Measurements from ENCODE around the gene FHIP1A.

Gene FHIP1A

GRCh38 chr4:151418856-151419255, 9.9 kb downstream of the FHIP1A start:
- Histone ChIP-seq H3K4me1 (ENCODE audit: control insufficient read depth in 1 of 2, insufficient read depth in 2 of 2, low read length in 2 of 2) (no peaks in the 10 kb centered on the region), H3K27me3 (ENCODE audit: low read depth, low read length) (no peaks in the 10 kb centered on the region), H3K9me3 (ENCODE audit: control insufficient read depth in 1 of 2, low read length in 2 of 2) (no peaks in the 10 kb centered on the region), H3K36me3 (ENCODE audit: control insufficient read depth in 1 of 2, insufficient read depth in 2 of 2, low read length in 2 of 2) (no peaks in the 10 kb centered on the region), H3K27ac (ENCODE audit: low read length) (peak overlapping the region; percentile 23), H3K4me3 (ENCODE audit: low read depth in 1 of 2, low read length in 2 of 2) (no peak overlapping the region)

- Histone ChIP-seq H3K4me3 (ENCODE audit: low read depth in 1 of 2, low read length in 2 of 2) (no peak overlapping the region), H3K27ac (ENCODE audit: low read length) (no peak overlapping the region), H3K4me1 (ENCODE audit: control insufficient read depth in 1 of 2, insufficient read depth in 2 of 2, low read length in 2 of 2) (no peaks in the 10 kb centered on the region), H3K36me3 (ENCODE audit: control insufficient read depth in 1 of 2, insufficient read depth in 2 of 2, low read length in 2 of 2) (no peaks in the 10 kb centered on the region), H3K9me3 (ENCODE audit: control insufficient read depth in 1 of 2, low read length in 2 of 2) (no peaks in the 10 kb centered on the region), H3K27me3 (ENCODE audit: low read depth, low read length) (no peaks in the 10 kb centered on the region)
Observed at GRCh38 chr4:151420250-151420807, 11.4 kb downstream of the FHIP1A start.

DNA sequence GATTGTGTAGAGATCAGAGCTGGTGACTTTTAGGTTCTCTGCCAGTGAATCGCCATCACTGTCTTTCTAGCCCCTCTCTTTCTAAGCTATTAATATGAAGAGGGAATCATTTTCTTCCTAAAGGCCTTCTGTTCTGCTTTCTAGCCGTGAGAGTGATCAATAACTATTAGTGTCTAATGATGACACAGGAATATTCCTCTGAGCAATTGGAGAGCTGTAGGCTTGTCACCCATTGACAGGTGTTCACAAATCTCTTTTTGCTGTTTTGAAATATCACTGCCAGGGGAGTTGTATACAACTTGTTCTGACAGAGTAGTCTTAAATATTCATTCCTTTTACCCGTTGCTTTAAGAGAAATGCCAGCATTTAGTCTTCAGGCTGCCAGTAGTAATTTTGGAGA, 13.9 kb downstream of the FHIP1A start:
- H3K27me3 ChIP-seq (ENCODE audit: low read depth, low read length) = no peaks in the 10 kb centered on the region
- H3K4me3 ChIP-seq (ENCODE audit: low read depth in 1 of 2, low read length in 2 of 2) = no peak overlapping the region
- no peaks in the 10 kb centered on the region for H3K4me1 ChIP-seq (ENCODE audit: control insufficient read depth in 1 of 2, insufficient read depth in 2 of 2, low read length in 2 of 2)
- H3K27ac ChIP-seq (ENCODE audit: low read length) = no peak overlapping the region
- H3K36me3 ChIP-seq (ENCODE audit: control insufficient read depth in 1 of 2, insufficient read depth in 2 of 2, low read length in 2 of 2) = no peaks in the 10 kb centered on the region
- H3K9me3 ChIP-seq (ENCODE audit: control insufficient read depth in 1 of 2, low read length in 2 of 2) = no peaks in the 10 kb centered on the region

GRCh38 chr4:151426513-151426912, 17.5 kb downstream of the FHIP1A start:
- Histone ChIP-seq H3K9me3 (ENCODE audit: control insufficient read depth in 1 of 2, low read length in 2 of 2) (no peaks in the 10 kb centered on the region), H3K4me1 (ENCODE audit: control insufficient read depth in 1 of 2, insufficient read depth in 2 of 2, low read length in 2 of 2) (no peaks in the 10 kb centered on the region), H3K36me3 (ENCODE audit: control insufficient read depth in 1 of 2, insufficient read depth in 2 of 2, low read length in 2 of 2) (no peaks in the 10 kb centered on the region), H3K4me3 (ENCODE audit: low read depth in 1 of 2, low read length in 2 of 2) (no peak overlapping the region), H3K27me3 (ENCODE audit: low read depth, low read length) (no peaks in the 10 kb centered on the region), H3K27ac (ENCODE audit: low read length) (no peak overlapping the region)

- Histone ChIP-seq H3K4me3 (ENCODE audit: low read depth in 1 of 2, low read length in 2 of 2) (no peak overlapping the region), H3K27ac (ENCODE audit: low read length) (no peak overlapping the region), H3K27me3 (ENCODE audit: low read depth, low read length) (no peaks in the 10 kb centered on the region), H3K36me3 (ENCODE audit: control insufficient read depth in 1 of 2, insufficient read depth in 2 of 2, low read length in 2 of 2) (no peaks in the 10 kb centered on the region), H3K9me3 (ENCODE audit: control insufficient read depth in 1 of 2, low read length in 2 of 2) (no peaks in the 10 kb centered on the region), H3K4me1 (ENCODE audit: control insufficient read depth in 1 of 2, insufficient read depth in 2 of 2, low read length in 2 of 2) (no peaks in the 10 kb centered on the region)
Observed at GRCh38 chr4:151427266-151427665, 18.3 kb downstream of the FHIP1A start.

DNA sequence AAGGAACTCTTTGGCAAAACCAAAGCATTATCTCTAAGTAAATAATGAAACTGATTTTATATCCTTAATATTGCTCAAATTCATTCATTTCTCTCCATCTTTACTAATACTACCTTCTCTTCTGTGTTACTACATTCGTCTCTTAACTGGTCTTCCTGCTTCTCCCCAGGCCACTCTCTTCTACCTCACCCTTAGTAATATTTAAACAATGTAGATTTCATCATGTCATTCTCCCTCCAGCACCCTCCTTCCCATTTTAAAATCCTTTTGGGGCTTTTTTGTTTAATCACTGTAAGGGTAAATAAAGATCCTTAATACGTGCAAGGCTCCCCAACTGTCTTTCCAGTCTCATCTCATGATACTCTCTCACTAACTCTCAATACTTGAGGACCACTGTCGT, 19.4 kb downstream of the FHIP1A start:
- no peaks in the 10 kb centered on the region for H3K36me3 ChIP-seq (ENCODE audit: control insufficient read depth in 1 of 2, insufficient read depth in 2 of 2, low read length in 2 of 2)
- no peak overlapping the region for H3K4me3 ChIP-seq (ENCODE audit: low read depth in 1 of 2, low read length in 2 of 2)
- H3K4me1 ChIP-seq (ENCODE audit: control insufficient read depth in 1 of 2, insufficient read depth in 2 of 2, low read length in 2 of 2) = no peaks in the 10 kb centered on the region
- H3K27ac ChIP-seq (ENCODE audit: low read length) = no peak overlapping the region
- no peaks in the 10 kb centered on the region for H3K27me3 ChIP-seq (ENCODE audit: low read depth, low read length)
- H3K9me3 ChIP-seq (ENCODE audit: control insufficient read depth in 1 of 2, low read length in 2 of 2) = no peaks in the 10 kb centered on the region

DNA sequence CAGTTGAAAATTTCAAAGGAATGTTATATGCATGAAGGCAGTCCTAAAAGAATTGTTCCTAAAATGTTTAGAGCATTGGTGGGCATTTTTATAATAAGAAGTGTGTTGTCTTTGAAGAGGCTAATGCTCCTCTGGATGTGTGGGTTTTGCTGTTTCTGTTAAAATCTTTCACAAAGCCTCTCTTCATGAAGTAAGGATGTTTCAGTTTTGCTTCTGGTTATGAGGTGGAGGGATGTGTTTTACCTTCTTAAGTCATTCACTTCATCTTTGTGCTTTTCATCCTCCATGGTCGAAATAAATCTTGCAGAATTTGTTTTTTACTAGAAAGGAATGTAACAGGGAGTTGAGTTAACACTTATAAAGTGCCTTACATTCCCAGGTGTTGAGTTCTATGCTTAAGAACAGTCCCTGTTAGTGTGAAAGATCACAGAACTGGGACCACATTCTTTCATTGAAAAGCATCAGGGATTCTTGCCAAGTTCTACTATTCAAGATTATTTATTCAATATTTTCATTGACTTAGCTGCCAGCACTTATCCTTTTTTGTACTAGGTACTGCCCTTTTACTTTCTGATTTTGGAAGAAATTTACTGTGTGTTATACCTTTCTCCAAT, 21.1 kb downstream of the FHIP1A start:
- Histone ChIP-seq H3K4me1 (ENCODE audit: control insufficient read depth in 1 of 2, insufficient read depth in 2 of 2, low read length in 2 of 2) (no peaks in the 10 kb centered on the region), H3K9me3 (ENCODE audit: control insufficient read depth in 1 of 2, low read length in 2 of 2) (no peaks in the 10 kb centered on the region), H3K4me3 (ENCODE audit: low read depth in 1 of 2, low read length in 2 of 2) (no peak overlapping the region), H3K27me3 (ENCODE audit: low read depth, low read length) (no peaks in the 10 kb centered on the region), H3K27ac (ENCODE audit: low read length) (no peak overlapping the region), H3K36me3 (ENCODE audit: control insufficient read depth in 1 of 2, insufficient read depth in 2 of 2, low read length in 2 of 2) (no peaks in the 10 kb centered on the region)

DNA sequence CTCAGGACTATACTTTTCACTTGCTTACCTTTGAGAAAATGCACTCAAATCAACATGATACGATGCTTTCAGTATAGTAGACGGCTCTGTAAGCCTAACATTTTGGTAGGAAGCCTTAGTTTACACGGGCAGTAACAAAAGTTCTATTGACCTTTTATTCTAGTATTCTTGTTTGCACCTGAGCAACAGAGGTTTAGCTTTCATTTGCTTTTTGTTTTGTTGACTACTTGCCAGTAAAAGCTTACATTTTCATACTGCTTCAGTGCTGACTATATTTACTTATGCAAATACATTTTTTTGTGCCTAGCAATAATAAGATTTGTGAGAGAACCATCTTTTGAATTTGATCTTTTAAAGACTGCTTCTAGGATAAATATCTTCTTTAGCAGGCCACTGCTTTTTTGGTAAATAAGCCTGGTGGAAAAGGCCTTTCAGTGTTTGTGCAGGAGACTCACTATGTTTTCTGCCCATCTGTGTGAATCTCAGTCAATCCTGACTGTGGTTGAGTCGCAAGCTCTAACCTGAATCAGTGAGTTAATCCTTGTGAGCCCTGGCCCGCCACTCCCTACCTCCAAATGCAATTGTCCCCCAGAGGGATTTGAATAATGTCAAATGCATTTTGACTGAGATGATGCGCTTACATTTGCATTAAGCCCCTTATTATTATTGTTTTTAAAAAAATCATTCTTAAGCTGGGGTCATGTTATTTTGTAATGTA, 21.9 kb downstream of the FHIP1A start:
- Histone ChIP-seq H3K4me1 (ENCODE audit: control insufficient read depth in 1 of 2, insufficient read depth in 2 of 2, low read length in 2 of 2) (no peaks in the 10 kb centered on the region), H3K36me3 (ENCODE audit: control insufficient read depth in 1 of 2, insufficient read depth in 2 of 2, low read length in 2 of 2) (no peaks in the 10 kb centered on the region), H3K27ac (ENCODE audit: low read length) (no peak overlapping the region), H3K9me3 (ENCODE audit: control insufficient read depth in 1 of 2, low read length in 2 of 2) (no peaks in the 10 kb centered on the region), H3K27me3 (ENCODE audit: low read depth, low read length) (no peaks in the 10 kb centered on the region), H3K4me3 (ENCODE audit: low read depth in 1 of 2, low read length in 2 of 2) (no peak overlapping the region)

DNA sequence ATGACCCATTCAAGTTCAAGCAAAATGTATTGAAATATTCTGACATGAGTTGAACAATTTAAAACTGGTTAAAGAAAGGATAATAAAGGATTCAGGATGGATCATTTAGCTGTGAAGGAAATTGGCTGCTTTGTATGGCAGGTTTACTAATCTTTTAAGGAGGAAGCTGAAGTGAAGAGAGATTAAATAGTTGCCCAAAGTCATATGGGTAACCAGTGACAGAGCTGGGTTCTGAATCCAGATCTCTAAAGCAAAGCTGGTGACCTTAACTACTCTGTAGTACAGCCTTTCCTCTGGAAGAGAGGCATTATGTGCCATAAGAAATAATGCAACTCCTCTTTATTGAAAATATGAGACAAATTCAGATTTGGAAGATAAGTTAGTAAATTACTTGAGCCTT, 22.8 kb downstream of the FHIP1A start:
- no peaks in the 10 kb centered on the region for H3K27me3 ChIP-seq (ENCODE audit: low read depth, low read length)
- H3K27ac ChIP-seq (ENCODE audit: low read length) = no peak overlapping the region
- H3K4me1 ChIP-seq (ENCODE audit: control insufficient read depth in 1 of 2, insufficient read depth in 2 of 2, low read length in 2 of 2) = no peaks in the 10 kb centered on the region
- H3K9me3 ChIP-seq (ENCODE audit: control insufficient read depth in 1 of 2, low read length in 2 of 2) = no peaks in the 10 kb centered on the region
- H3K36me3 ChIP-seq (ENCODE audit: control insufficient read depth in 1 of 2, insufficient read depth in 2 of 2, low read length in 2 of 2) = no peaks in the 10 kb centered on the region
- no peak overlapping the region for H3K4me3 ChIP-seq (ENCODE audit: low read depth in 1 of 2, low read length in 2 of 2)

- Histone ChIP-seq H3K4me1 (ENCODE audit: control insufficient read depth in 1 of 2, insufficient read depth in 2 of 2, low read length in 2 of 2) (no peaks in the 10 kb centered on the region), H3K27ac (ENCODE audit: low read length) (no peak overlapping the region), H3K36me3 (ENCODE audit: control insufficient read depth in 1 of 2, insufficient read depth in 2 of 2, low read length in 2 of 2) (no peaks in the 10 kb centered on the region), H3K27me3 (ENCODE audit: low read depth, low read length) (no peaks in the 10 kb centered on the region), H3K9me3 (ENCODE audit: control insufficient read depth in 1 of 2, low read length in 2 of 2) (no peaks in the 10 kb centered on the region), H3K4me3 (ENCODE audit: low read depth in 1 of 2, low read length in 2 of 2) (no peak overlapping the region)
Observed at GRCh38 chr4:151432654-151433053, 23.7 kb downstream of the FHIP1A start.

DNA sequence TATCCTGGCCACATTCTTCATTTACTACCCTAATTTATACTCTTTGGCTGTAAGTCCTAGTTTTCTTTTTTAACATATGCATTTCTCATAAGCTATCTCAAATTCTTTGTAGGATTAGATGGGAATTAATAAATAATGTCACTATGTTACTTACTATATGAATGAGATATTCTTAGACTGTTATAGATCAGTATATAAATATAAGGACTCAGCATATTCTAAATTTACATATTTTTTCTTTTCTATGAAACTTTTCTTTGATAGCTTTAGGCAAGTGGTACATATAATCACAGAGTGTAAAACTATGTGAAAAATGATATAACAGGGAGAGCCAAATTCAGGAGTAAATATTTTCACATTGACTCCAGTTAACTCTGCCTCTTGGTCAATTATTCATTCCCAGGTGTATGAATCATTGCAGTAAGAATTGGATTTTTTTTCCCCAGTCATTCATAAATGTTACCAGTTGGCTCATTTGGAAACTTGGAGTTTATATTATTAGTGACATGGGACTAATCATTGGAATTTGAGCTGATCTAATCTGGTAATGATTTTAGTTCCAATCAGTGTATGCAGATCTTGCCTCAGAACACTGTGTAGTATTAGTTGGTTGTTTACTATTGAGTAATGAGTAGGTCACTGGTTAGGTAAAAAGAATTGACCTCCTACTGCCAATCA, 25.3 kb downstream of the FHIP1A start:
- Histone ChIP-seq H3K27me3 (ENCODE audit: low read depth, low read length) (no peaks in the 10 kb centered on the region), H3K36me3 (ENCODE audit: control insufficient read depth in 1 of 2, insufficient read depth in 2 of 2, low read length in 2 of 2) (no peaks in the 10 kb centered on the region), H3K9me3 (ENCODE audit: control insufficient read depth in 1 of 2, low read length in 2 of 2) (no peaks in the 10 kb centered on the region), H3K27ac (ENCODE audit: low read length) (no peak overlapping the region), H3K4me3 (ENCODE audit: low read depth in 1 of 2, low read length in 2 of 2) (no peak overlapping the region), H3K4me1 (ENCODE audit: control insufficient read depth in 1 of 2, insufficient read depth in 2 of 2, low read length in 2 of 2) (no peaks in the 10 kb centered on the region)
